H1 (cell line): ENCODE results near the gene CCDC38. TPM values are rescaled to one million over a fixed set of nuclear protein-coding genes. Genes with fewer than 3 reads are reported as not detected.

Source experiments
- CTCF ChIA-PET: fragments of 300-600 bp; sonication (Branson Sonifier 250); formaldehyde crosslinking; loops from one replicate; lab custom pipeline; 2021; ENCODE audit not compliant: partially characterized antibody; lab: Charles Lee
- POLR2A ChIA-PET: fragments of 300-600 bp; sonication (Branson Sonifier 250); formaldehyde crosslinking; loops from one replicate; lab custom pipeline; 2021; ENCODE audit warnings: inconsistent platforms; ENCODE audit not compliant: partially characterized antibody; lab: Charles Lee
- DNase-seq, 2 experiments: peaks; one replicate each; pipeline versions ENCODE4 v3.0.0 to v3.0.0-alpha.2; 2010 to 2022; ENCODE audit warnings: low spot score in 2 of 2, low read depth in 1 of 2, mixed read lengths in 1 of 2
- FAIRE-seq: peaks from 2 replicates; lab custom pipeline; 2011; peaks lifted over from hg19 to GRCh38; lab: Jason Lieb, UNC
- H2AFZ ChIP-seq: 2 replicates; pipeline ENCODE4 v1.8.1; 2012; ENCODE audit warnings: low read length, inconsistent platforms
- H2AK5ac ChIP-seq: 2 replicates; pipeline ENCODE4 v1.6.1; 2013; ENCODE audit warnings: low read depth, low read length
- H2BK120ac ChIP-seq: replicated peaks from 2 replicates; pipeline ENCODE3; 2013; ENCODE audit warnings: low read depth, low read length, inconsistent platforms
- H2BK12ac ChIP-seq: 2 replicates; pipeline ENCODE4 v1.6.1; 2013; ENCODE audit warnings: low read depth, low read length
- H2BK15ac ChIP-seq: 2 replicates; pipeline ENCODE4 v1.6.1; 2013; ENCODE audit warnings: low read length
- H2BK20ac ChIP-seq: 2 replicates; pipeline ENCODE4 v1.6.1; 2013; ENCODE audit warnings: low read length
- H2BK5ac ChIP-seq: 2 replicates; pipeline ENCODE4 v1.6.1; 2013; ENCODE audit warnings: low read depth, low read length
- H3K14ac ChIP-seq: 2 replicates; pipeline ENCODE4 v1.6.1; 2013; ENCODE audit warnings: inconsistent platforms; ENCODE audit not compliant: insufficient read length
- H3K18ac ChIP-seq: 2 replicates; pipeline ENCODE4 v1.6.1; 2013; ENCODE audit warnings: low read length; ENCODE audit errors: extremely low read depth
- H3K23ac ChIP-seq: 2 replicates; pipeline ENCODE4 v1.6.1; 2013; ENCODE audit warnings: inconsistent platforms; ENCODE audit not compliant: insufficient read length
- H3K23me2 ChIP-seq: 2 replicates; pipeline ENCODE4 v1.6.1; 2013; ENCODE audit warnings: low read depth, low read length
- H3K27ac ChIP-seq: 2 replicates; pipeline ENCODE4 v1.6.1; 2011; ENCODE audit warnings: low read depth, low read length, inconsistent platforms
- H3K27me3 ChIP-seq, 4 experiments: replicated peaks in 1 of 4; 1 replicate in 1 of 4; 2 replicates in 3 of 4; pipeline versions ENCODE4 v1.6.1 to v1.8.1; 2011 to 2013; ENCODE audit warnings: low read length in 3 of 4, mild to moderate bottlenecking in 3 of 4, inconsistent platforms in 2 of 4, mixed read lengths in 2 of 4, moderate library complexity in 1 of 4; ENCODE audit not compliant: control insufficient read depth in 3 of 4, insufficient read depth in 3 of 4; ENCODE audit errors: extremely low read depth in 1 of 4
- H3K36me3 ChIP-seq, 4 experiments: 2 replicates each; pipeline versions ENCODE4 v1.6.1 to v1.8.1; 2011 to 2013; ENCODE audit warnings: mild to moderate bottlenecking in 4 of 4, low read length in 3 of 4, moderate library complexity in 2 of 4, control low read depth in 1 of 4, inconsistent platforms in 1 of 4; ENCODE audit not compliant: insufficient read depth in 4 of 4, control insufficient read depth in 2 of 4
- H3K4ac ChIP-seq: replicated peaks from 2 replicates; pipeline ENCODE3; 2013; ENCODE audit warnings: low read length, low read depth, mixed read lengths, inconsistent platforms; ENCODE audit not compliant: insufficient read length
- H3K4me1 ChIP-seq, 4 experiments: replicated peaks in 1 of 4; 1 replicate in 1 of 4; 2 replicates in 3 of 4; pipeline versions ENCODE4 v1.6.1 to v1.8.1; 2011 to 2013; ENCODE audit warnings: low read length in 3 of 4, inconsistent platforms in 2 of 4, mixed read lengths in 1 of 4; ENCODE audit not compliant: insufficient read depth in 4 of 4, control insufficient read depth in 3 of 4
- H3K4me2 ChIP-seq, 2 experiments: 2 replicates each; pipeline versions ENCODE4 v1.6.1 to v1.8.1; 2011 to 2013; ENCODE audit warnings: low read depth in 2 of 2, low read length in 2 of 2, control low read depth in 1 of 2, inconsistent platforms in 1 of 2, mild to moderate bottlenecking in 1 of 2; ENCODE audit not compliant: insufficient read depth in 1 of 2
- H3K4me3 ChIP-seq, 4 experiments: fragments of 200-600, 300-600 bp in 1 of 4; sonication (generic), shearing (Covaris generic), sonication (Bioruptor Twin) in 1 of 4; 2 replicates each; pipeline versions ENCODE4 v1.5.1 to v1.8.1; 2011 to 2016; ENCODE audit warnings: low read length in 4 of 4, low read depth in 3 of 4, control low read depth in 2 of 4, inconsistent platforms in 2 of 4, mild to moderate bottlenecking in 2 of 4, mixed read lengths in 1 of 4, moderate library complexity in 1 of 4; ENCODE audit not compliant: insufficient read depth in 2 of 4; ENCODE audit errors: extremely low read depth in 1 of 4
- H3K56ac ChIP-seq: replicated peaks from 2 replicates; pipeline ENCODE3; 2013; ENCODE audit warnings: low read depth, mild to moderate bottlenecking, mixed read lengths, low read length, inconsistent platforms; ENCODE audit not compliant: insufficient read length
- H3K79me1 ChIP-seq: 2 replicates; pipeline ENCODE4 v1.6.1; 2013; ENCODE audit warnings: low read depth, low read length, control low read depth
- H3K79me2 ChIP-seq, 2 experiments: 2 replicates each; pipeline versions ENCODE4 v1.6.1 to v1.8.1; 2012 to 2013; ENCODE audit warnings: low read length in 2 of 2, mild to moderate bottlenecking in 2 of 2, inconsistent platforms in 1 of 2; ENCODE audit not compliant: insufficient read depth in 2 of 2, control insufficient read depth in 1 of 2
- H3K9ac ChIP-seq, 4 experiments: replicated peaks in 1 of 4; 1 replicate in 1 of 4; 2 replicates in 3 of 4; pipeline versions ENCODE4 v1.6.1 to v1.8.1; 2011 to 2013; ENCODE audit warnings: low read depth in 3 of 4, low read length in 3 of 4, control low read depth in 2 of 4, mild to moderate bottlenecking in 2 of 4, moderate library complexity in 2 of 4, inconsistent platforms in 1 of 4; ENCODE audit errors: extremely low read depth in 1 of 4
- H3K9me3 ChIP-seq, 2 experiments: 2 replicates each; pipeline versions ENCODE4 v1.6.1 to v1.8.1; 2012 to 2013; ENCODE audit warnings: mild to moderate bottlenecking in 2 of 2, moderate library complexity in 2 of 2, control low read depth in 1 of 2, inconsistent platforms in 1 of 2, low read depth in 1 of 2, low read length in 1 of 2, mixed read lengths in 1 of 2; ENCODE audit not compliant: insufficient read depth in 2 of 2
- H4K20me1 ChIP-seq, 2 experiments: replicated peaks in 1 of 2; 2 replicates each; pipeline versions ENCODE3 to v1.8.1; 2011 to 2013; ENCODE audit warnings: inconsistent platforms in 2 of 2, low read length in 2 of 2, mild to moderate bottlenecking in 1 of 2; ENCODE audit not compliant: insufficient read depth in 2 of 2, control insufficient read depth in 1 of 2
- H4K5ac ChIP-seq: 2 replicates; pipeline ENCODE4 v1.6.1; 2013; ENCODE audit warnings: low read length, low read depth, mixed read lengths, inconsistent platforms; ENCODE audit not compliant: insufficient read length
- H4K8ac ChIP-seq: 2 replicates; pipeline ENCODE4 v1.8.0; 2013; ENCODE audit warnings: mild to moderate bottlenecking, moderate library complexity, low read length, inconsistent platforms; ENCODE audit not compliant: insufficient read depth; ENCODE audit errors: extremely low read depth
- H4K91ac ChIP-seq: replicated peaks from 2 replicates; pipeline ENCODE3; 2013; ENCODE audit warnings: low read length, mixed read lengths, inconsistent platforms; ENCODE audit not compliant: insufficient read length
- BRCA1 ChIP-seq: IDR thresholded peaks from 2 replicates; pipeline ENCODE4 v1.6.1; 2012; ENCODE audit warnings: low read depth, low read length, improper control_type of control experiment
- CEBPB ChIP-seq: IDR thresholded peaks from 2 replicates; pipeline ENCODE4 v1.6.1; 2012; ENCODE audit warnings: low read depth, low read length
- EGR1 ChIP-seq: IDR thresholded peaks from 2 replicates; pipeline ENCODE4 v1.6.1; 2011; ENCODE audit warnings: low read depth, low read length, borderline replicate concordance
- GABPA ChIP-seq: IDR thresholded peaks from 2 replicates; pipeline ENCODE4 v1.6.1; 2011; ENCODE audit warnings: mild to moderate bottlenecking, low read length, moderate library complexity, borderline replicate concordance; ENCODE audit not compliant: insufficient read depth
- HDAC6 ChIP-seq: IDR thresholded peaks from one replicate; pipeline ENCODE4 v1.7.1; 2012; ENCODE audit warnings: low read depth, mild to moderate bottlenecking, inconsistent platforms, low read length, moderate library complexity
- JUN ChIP-seq: IDR thresholded peaks from 2 replicates; pipeline ENCODE4 v1.6.1; 2011; ENCODE audit warnings: low read depth, mild to moderate bottlenecking, improper control_type of control experiment, low read length
- KDM1A ChIP-seq: fragments of 200-600, 300-600 bp; sonication (generic); IDR thresholded peaks from 2 replicates; pipeline ENCODE4 v1.7.1; 2016; ENCODE audit warnings: mild to moderate bottlenecking, low read length, borderline replicate concordance
- KDM4A ChIP-seq: IDR thresholded peaks from one replicate; pipeline ENCODE4 v1.7.1; 2012; ENCODE audit warnings: low read depth, mild to moderate bottlenecking, moderate library complexity, low read length, inconsistent platforms; ENCODE audit not compliant: severe bottlenecking
- NANOG ChIP-seq: IDR thresholded peaks from 2 replicates; pipeline ENCODE4 v1.6.1; 2011; ENCODE audit warnings: low read length, low read depth, mild to moderate bottlenecking, inconsistent platforms; ENCODE audit not compliant: insufficient read depth, poor library complexity, severe bottlenecking
- RBBP5 ChIP-seq: IDR thresholded peaks from 2 replicates; pipeline ENCODE4 v1.7.1; 2012; ENCODE audit warnings: low read depth, mild to moderate bottlenecking, inconsistent platforms, low read length, moderate library complexity, borderline replicate concordance
- SIN3A ChIP-seq, 2 experiments: IDR thresholded peaks in 1 of 2; conservative IDR thresholded peaks in 1 of 2; 2 replicates each; pipeline ENCODE4 v1.6.1; 2011 to 2012; ENCODE audit warnings: low read length in 2 of 2, improper control_type of control experiment in 1 of 2, low read depth in 1 of 2, mild to moderate bottlenecking in 1 of 2
- SP2 ChIP-seq: IDR thresholded peaks from 2 replicates; pipeline ENCODE4 v1.6.1; 2012; ENCODE audit warnings: mild to moderate bottlenecking, low read length, inconsistent platforms
- WGBS, 2 experiments: shearing (Covaris generic) in 1 of 2; methylation state at CpG; one replicate each; pipeline versions ENCODE4 v1.1.6 to v1.1.7; 2013 to 2015; ENCODE audit warnings: low lambda C conversion rate in 2 of 2, mixed read lengths in 2 of 2, inconsistent platforms in 1 of 2, low coverage in 1 of 2, missing lambda C conversion rate in 1 of 2; ENCODE audit not compliant: insufficient replicate concordance in 2 of 2, insufficient coverage in 1 of 2, insufficient read length in 1 of 2; ENCODE audit errors: extremely low coverage in 1 of 2, missing lambda C conversion rate in 1 of 2; 5-methylcytosine and 5-hydroxymethylcytosine counted together
- polyA plus RNA-seq, 7 experiments: library from polyadenylated mRNA; depleted of rRNA in 3 of 7; stranded (reverse) in 5 of 7; unstranded in 2 of 7; fragments of >200 nt in 5 of 7; fragments of 200-250 nt in 2 of 7; gene quantifications; 1 replicate in 5 of 7; 2 replicates in 1 of 7; 4 replicates in 1 of 7; pipeline versions ENCODE4 v1.2.1 to v1.2.3, GENCODE V29; 2011 to 2013; ENCODE audit warnings: missing spikeins in 2 of 7, mixed read lengths in 2 of 7
- total RNA-seq: library from RNA; stranded (reverse); fragmentation: NEBNext Ultra II Directional; extraction: Animal tissue kit (Norgen Biotek cat#: 25700); gene quantifications from 2 replicates; pipeline ENCODE4 v1.2.1, GENCODE V29; 2021

The CCDC38 gene
- total and polyA plus RNA-seq, 2 of the 8 experiments (the other 6 are each of a cell fraction or from before 2014, with no cell fraction given), result not detected

DNA sequence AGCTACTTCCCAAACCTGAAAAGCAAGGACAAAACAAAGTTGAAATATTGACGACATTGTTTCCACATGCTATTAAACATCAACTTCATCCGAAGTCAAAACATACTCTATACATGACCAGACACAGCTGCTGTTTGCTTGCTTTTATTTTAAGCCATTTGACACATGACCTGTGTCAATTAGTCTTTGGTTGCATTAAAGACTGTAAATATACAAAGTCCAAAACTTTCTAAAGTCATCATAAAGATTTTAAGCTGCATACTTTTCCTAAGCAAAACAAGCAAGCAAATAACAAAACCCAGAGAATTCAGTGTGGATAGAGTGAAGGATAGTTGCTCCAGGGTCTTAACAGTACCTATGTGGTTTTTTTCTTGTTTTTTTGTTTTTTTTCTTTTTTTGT, 31.9 kb upstream of the CCDC38 start:
- Histone ChIP-seq H4K5ac (no peak overlapping the region), H3K23me2 (no peaks in the 10 kb centered on the region), H2BK5ac (no peak overlapping the region), H3K9me3 (no peaks in the 10 kb centered on the region; a peak in 1 of 4 replicates), H3K4me3 (no peak overlapping the region), H2BK120ac (no peak overlapping the region), H3K27ac (no peak overlapping the region), H3K18ac (no peak overlapping the region), H3K4me1 (peaks cover 0 to 10% (median 5%) of the 10 kb centered on the region in 4 experiments; a peak in 6 of 7 replicates), H4K20me1 (no peaks in the 10 kb centered on the region), H2AK5ac (no peak overlapping the region), H3K36me3 (no peaks in the 10 kb centered on the region), H2BK20ac (no peak overlapping the region), H2AFZ (no peak overlapping the region), H3K4me2 (no peak overlapping the region), H3K23ac (no peak overlapping the region), H3K4ac (no peak overlapping the region), H4K8ac (no peak overlapping the region), H3K56ac (no peak overlapping the region), H3K14ac (no peak overlapping the region), H3K79me2 (no peaks in the 10 kb centered on the region), H2BK15ac (no peak overlapping the region), H3K9ac (no peak overlapping the region), H3K79me1 (no peaks in the 10 kb centered on the region), H2BK12ac (no peak overlapping the region), H3K27me3 (no peaks in the 10 kb centered on the region), H4K91ac (no peak overlapping the region)
- CTCF ChIA-PET, result interaction anchor here (0.6 to 7.3 kb wide), 4 partner anchors 15 to 179 kb away, joined by 3 to 69 read pairs (median 5); partner anchors contain the start of gene HAL
- TF ChIP-seq KDM1A (no peak), SP2 (no peak), JUN (no peak), GABPA (no peak), NANOG (no peak), EGR1 (no peak), SIN3A (conservative IDR thresholded peaks at IDR 0.05 in 1 of 2, IDR thresholded peaks at IDR 0.05 in 1 of 2; ENCODE audit: low read depth in 1 of 2, low read length in 2 of 2) (no peak), BRCA1 (no peak), HDAC6 (no peak), CEBPB (no peak), RBBP5 (no peak), KDM4A (no peak)
- FAIRE-seq (no peak), DNase-seq (no peak)
- POLR2A ChIA-PET, result no interaction called here
- 93% methylated on average over 2 of the region's 2 CpGs; no CpG with 5 or more reads in 1 of the 2 experiments for WGBS, 2 experiments
